Sigmoid colon (tissue), 4 donors: ENCODE data around the gene GOLGA2.

Experiments used
- EP300 ChIP-seq, 4 donors: sonication (generic); formaldehyde crosslinking; IDR thresholded peaks; one replicate each; pipeline ENCODE4 v1.6.1; 2017; ENCODE audit warnings: antibody characterized with exemption in 4 of 4
- POLR2A ChIP-seq, 2 donors: fragments of 450-650 bp; IDR thresholded peaks; one replicate each; pipeline ENCODE4 v1.6.1; 2016; ENCODE audit warnings: antibody characterized with exemption in 2 of 2, mild to moderate bottlenecking in 2 of 2, moderate library complexity in 2 of 2

DNA sequence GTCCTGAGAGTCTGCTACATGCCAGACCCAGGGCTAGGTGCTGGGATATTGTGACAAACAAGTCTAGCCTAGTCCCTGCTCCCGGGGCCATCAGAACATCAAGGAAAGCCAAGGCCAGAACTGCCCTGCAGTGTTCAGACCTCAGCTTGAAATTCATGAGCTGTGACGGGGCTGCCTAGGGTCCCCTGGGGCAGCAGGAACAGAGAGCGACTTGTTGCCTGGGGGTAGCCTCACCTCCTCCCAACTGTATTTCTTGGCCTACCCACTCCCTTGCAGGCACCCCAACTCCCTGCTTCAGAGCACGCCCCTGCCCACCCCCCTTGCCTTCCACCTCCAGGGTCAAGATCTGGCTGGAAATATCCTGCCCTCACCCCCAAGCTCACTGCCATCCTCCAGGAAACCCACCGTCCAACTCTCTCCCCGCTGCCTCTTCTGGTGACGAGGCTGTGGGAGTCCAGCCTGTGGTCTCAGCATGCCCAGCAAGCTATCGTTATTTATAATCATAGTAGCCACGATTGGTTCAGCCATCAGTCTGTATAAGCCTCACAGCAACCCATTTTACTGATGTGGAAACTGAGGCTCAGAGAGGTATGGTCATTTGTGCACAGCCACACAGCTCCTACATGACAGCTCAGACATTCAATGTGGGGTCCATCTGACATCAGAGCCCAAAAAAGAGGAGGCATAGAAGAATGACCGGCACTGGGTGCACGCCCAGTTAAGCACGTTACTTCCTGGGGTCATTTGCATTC, 61.9 kb downstream of the GOLGA2 start:
- TF ChIP-seq POLR2A (IDR thresholded peaks at IDR 0.05) (no peak), EP300 (IDR thresholded peaks at IDR 0.05) (no peak)
